Measurements from ENCODE around the gene OTUD7B.
A peak's percentile ranks its signal among the peaks of the same experiment; 100 is the strongest.
"Not testable (repeated sequence)": the region's sequence is repeated elsewhere in the genome, so short reads cannot be mapped to it uniquely, and the experiment has no call there.

OTUD7B gene

GRCh38 chr1:149949911-149950310 lies 60.6 kb downstream of the OTUD7B start:
- no peak for DNase-seq (ENCODE audit: low read depth in 2 of 2)

- DNase-seq (ENCODE audit: low read depth in 2 of 2), result no peak
Measured at GRCh38 chr1:149945206-149945605, 65.3 kb downstream of the OTUD7B start.

DNA sequence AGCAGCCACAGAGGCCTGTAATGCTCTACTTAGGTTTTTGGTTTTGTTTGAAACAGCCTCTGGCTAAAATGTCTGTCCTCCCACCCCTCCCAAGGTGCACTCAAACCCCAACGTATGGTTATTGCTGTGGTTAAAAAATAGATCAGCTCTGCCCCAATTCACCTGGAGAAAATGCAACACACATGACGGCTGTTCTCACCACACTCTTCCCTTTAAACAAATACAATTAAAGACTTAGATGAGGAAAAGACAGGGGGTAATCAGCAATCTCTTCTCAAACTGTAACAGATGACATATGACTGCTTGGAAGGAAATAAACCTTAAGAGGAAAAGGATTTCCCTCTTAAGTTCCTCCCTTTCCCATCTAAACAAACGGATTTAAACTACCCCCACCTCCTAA lies 67.6 kb downstream of the OTUD7B start:
- no peak for DNase-seq (ENCODE audit: low read depth in 2 of 2)

DNA sequence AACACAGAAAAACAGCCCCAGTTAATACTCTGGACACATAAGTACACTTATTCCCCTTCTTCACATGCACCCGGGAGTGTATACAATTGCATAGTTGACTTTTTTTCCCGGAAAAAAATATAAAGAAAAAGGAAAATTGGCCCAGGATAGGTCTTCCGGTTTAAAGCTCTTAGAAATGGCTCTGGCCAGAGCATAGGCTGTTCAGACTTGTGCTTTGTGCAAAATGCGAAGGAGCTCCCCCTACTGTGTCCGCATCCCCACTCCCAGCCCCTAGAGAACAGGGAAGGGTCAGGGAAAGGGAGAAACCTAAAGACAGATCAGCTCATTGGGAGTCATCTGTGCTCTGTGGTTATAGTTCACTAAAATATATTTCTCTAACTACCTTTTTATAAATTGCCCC lies 68.3 kb downstream of the OTUD7B start:
- no peak for DNase-seq (ENCODE audit: low read depth in 2 of 2)

DNA sequence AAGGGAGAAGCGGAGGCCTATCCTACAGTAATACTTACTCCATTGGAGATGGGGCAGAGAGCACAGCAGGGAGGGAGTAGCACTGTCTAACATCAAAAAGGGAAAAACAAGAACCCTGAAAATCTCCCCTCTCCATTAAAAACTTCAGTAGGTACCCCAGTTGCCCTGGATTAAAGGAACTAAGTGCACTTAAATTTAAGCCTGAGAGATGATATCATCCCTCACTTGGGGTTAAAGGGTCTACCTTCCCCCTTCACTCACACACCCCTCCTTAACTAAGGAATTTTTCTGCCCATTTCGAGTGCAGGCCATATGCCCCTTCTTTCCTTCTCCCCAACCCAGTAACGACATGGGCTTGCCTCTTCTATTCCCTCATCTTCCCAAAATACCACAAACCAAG lies 70.1 kb downstream of the OTUD7B start:
- DNase-seq (ENCODE audit: low read depth in 2 of 2), result no peak

DNA sequence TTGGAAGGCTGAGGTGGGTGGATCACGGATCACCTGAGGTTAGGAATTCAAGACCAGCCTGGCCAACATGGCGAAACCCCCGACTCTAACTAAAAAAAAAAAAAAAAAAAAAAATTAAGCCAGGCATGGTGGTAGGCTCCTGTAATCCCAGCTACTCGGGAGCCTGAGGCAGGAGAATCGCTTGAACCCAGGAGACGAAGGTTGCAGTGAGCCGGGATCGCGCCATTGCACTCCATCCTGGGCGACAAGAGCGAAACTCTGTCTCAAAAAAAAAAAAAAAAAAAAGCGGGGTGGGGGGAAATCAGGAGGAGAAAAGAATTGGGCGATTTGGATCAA lies 71.9 kb downstream of the OTUD7B start:
- DNase-seq (ENCODE audit: low read depth in 2 of 2), result not testable (repeated sequence)

- no peak for DNase-seq (ENCODE audit: low read depth in 2 of 2)
Measured at GRCh38 chr1:149937759-149938158, 72.8 kb downstream of the OTUD7B start.

DNA sequence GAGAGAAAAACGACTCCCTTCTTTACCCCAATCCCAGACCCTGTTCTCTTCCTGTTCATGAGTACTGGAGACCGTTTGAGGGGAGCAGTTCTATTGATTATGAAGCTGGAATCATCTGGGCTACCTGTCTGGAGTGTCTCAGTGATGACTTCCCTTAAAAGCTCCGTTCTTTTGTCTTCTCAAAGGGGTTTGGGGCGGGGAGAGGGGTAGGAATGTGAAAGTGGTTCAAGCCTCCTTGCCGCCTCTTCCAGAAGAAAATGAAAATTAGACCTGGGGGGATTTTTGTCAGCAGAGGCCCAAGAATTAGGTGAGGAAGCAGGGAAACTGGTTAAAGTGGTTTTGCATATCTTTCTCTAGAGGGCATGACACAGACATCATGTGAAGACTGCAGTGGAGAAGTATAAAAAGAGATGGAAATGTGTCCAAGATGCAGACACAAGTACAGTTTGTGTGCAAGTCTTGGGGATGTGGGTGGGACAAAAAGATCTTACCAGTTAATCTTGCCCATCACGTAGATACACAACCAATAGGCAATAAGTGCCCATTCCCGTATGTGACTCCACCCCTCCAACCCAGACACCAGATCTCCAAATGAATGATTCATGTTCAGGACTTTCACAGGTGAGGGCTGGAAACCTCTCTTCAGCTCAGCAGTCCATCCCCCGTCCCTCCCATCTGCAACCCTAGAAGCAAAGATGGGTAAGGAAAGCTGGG lies 73.4 kb downstream of the OTUD7B start:
- DNase-seq (ENCODE audit: low read depth in 2 of 2), result no peak

- no peak for DNase-seq (ENCODE audit: low read depth in 2 of 2)
Measured at GRCh38 chr1:149936170-149936991, 74.1 kb downstream of the OTUD7B start, which contains the start of gene MTMR11. TSS of gene MTMR11 (minus strand) at chr1:149936879. CDS start at chr1:149936647, 232 bp downstream.

GRCh38 chr1:149934356-149934755 lies 76.2 kb downstream of the OTUD7B start:
- DNase-seq (ENCODE audit: low read depth in 2 of 2), result no peak

- no peak for DNase-seq (ENCODE audit: low read depth in 2 of 2)
Measured at GRCh38 chr1:149933208-149933607, 77.3 kb downstream of the OTUD7B start.

GRCh38 chr1:149932474-149932873 lies 78.1 kb downstream of the OTUD7B start:
- no peak for DNase-seq (ENCODE audit: low read depth in 2 of 2)

DNA sequence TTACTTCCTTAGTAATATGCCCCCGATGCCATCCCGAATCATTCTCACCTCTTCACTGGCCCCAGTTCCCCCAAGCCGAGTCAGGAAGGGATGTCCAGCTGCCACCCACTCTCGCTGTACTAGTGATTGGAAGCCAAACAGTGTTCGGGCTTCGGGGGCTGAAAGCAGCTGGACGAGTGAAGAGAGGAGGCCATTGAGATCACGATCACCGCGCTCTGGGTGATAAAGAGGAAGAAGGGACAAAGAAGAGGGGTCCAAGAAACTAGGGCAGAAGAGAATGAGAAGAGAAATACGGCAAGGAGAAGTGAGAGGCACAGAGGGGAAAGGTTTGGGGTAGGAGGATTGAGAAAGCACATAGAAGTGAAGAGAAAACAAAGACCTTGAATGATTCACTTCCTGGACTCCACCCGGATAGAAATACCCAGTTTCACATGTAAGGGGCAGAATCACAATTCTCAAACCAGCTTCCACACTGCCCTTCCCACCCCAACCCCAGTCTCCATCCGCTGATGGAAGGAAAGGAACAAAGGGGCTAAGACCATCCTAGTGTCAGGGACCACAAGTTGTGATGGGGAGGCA lies 79.2 kb downstream of the OTUD7B start:
- no peak for DNase-seq (ENCODE audit: low read depth in 2 of 2)

DNA sequence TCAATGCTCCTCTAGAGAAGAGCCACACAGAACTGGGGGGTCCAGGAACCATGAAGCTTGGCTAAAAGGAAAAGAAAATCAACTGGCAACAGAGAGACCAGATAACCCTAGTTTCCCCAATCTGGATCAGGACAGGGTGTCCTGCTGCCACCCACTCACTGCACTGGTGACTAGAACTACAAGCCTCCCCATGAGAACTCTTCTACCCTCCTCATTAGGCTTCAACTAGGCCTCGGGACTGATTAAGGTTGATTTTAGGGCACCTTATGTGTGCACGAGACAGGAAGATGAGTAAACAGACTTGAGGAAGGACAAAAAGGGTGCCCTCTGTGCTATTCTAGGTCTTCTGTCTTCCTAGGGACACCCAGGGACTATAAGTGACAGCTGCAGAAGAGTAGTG lies 80.7 kb downstream of the OTUD7B start:
- DNase-seq (ENCODE audit: low read depth in 2 of 2), result no peak

DNA sequence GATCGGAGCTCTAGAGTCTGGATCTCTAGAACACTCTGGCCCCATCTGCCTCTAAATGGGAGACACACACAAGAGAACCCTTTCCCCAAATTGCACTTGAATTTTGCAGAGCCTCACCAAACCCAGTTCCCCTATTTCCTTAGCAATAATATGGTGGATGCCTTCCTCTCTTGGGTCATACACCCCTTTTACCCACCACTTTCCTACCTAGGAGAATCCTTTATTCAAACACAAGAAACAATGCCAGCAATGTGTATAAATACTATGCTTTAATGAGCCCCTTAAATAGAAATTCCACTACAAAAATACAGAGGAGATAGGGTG lies 82.2 kb downstream of the OTUD7B start:
- no peak for DNase-seq (ENCODE audit: low read depth in 2 of 2)

- DNase-seq (ENCODE audit: low read depth in 2 of 2), result peak; percentile 89 to 93
Measured at GRCh38 chr1:149927563-149928400, 82.7 kb downstream of the OTUD7B start, which contains the start of gene SF3B4. TSS of gene SF3B4 (minus strand) at chr1:149927803. CDS start at chr1:149927759, 44 bp downstream.

- DNase-seq (ENCODE audit: low read depth in 2 of 2), result no peak
Measured at GRCh38 chr1:149927056-149927562, 83.4 kb downstream of the OTUD7B start.

GRCh38 chr1:149926296-149926695 lies 84.2 kb downstream of the OTUD7B start:
- no peak for DNase-seq (ENCODE audit: low read depth in 2 of 2)

GRCh38 chr1:149925751-149926150 lies 84.8 kb downstream of the OTUD7B start:
- DNase-seq (ENCODE audit: low read depth in 2 of 2), result no peak

- no peak for DNase-seq (ENCODE audit: low read depth in 2 of 2)
Measured at GRCh38 chr1:149925345-149925744, 85.2 kb downstream of the OTUD7B start.

- DNase-seq (ENCODE audit: low read depth in 2 of 2), result no peak
Measured at GRCh38 chr1:149923626-149924025, 86.9 kb downstream of the OTUD7B start.
